GM21381 (cell line): ENCODE data around the gene ZNF514.
"Not testable (repeated sequence)": the region's sequence is repeated elsewhere in the genome, so short reads cannot be mapped to it uniquely, and the experiment has no call there.

Source experiments
- ATAC-seq: cut with Tn5 transposase; IDR thresholded peaks from one replicate; pipeline ENCODE4 v1.9.1; 2021; ENCODE audit warnings: mild to moderate bottlenecking, moderate library complexity; ENCODE audit not compliant: unreplicated experiment

Gene ZNF514

DNA sequence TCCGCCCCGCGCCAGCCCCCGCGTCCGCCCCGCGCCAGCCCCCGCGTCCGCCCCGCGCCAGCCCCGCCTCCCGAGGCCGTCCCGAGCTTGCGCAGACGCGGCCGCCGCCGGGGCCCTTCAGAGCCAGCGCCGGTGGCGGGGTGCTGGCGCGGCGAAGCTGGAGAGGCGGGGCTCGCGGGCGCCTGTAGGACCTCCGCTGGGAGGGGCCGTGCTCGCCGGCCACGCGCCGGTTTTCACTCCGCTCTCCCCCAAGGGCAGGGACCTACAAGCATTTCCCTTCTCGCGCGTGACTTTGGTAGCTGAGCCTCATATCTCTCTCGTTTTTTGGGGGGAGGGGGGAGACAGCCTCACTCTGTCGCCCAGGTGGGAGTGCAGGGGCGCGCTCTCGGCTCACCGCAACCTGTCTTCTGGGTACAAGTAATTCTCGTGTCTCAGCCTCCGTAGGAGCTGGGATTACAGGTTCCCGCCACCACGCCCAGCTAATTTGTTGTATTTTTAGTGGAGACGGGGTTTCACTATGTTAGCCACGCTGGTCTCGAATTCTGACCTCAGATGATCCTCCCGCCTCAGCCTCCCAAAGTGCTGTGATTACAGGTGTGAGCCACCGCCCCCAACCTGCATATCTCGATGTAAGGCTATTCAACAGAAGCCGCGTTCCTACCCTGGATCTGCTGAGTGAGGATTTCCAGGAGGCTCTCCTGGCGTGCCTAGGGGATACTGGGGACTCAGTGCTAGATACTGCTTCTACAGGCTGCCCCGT is at the start of gene ZNF514:
TSS of gene ZNF514 (minus strand) at position 159 of the 760 bp plus-strand sequence. CDS start 6,595 bp downstream, outside the sequence.
- peak; percentile 93 for ATAC-seq

DNA sequence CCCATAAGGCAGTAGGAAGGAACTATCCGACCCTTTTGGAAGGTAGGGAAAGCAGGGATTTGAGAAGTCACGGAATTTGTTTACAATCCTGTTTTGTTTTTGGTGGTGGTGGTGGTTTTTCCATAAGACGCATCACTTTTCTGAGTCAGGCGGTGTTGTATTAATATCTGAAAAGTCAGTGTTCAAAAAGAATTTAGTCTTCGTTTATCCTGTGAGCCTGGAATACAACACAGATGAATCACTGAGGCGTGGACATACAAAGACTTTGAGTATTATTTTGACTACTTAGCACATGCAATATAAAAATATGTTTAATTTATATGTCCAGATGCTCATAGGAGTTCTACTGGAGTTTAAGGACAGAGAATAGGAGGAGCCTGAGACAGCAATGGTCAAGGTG is 48.5 kb upstream of the ZNF514 start:
- no peak for ATAC-seq

DNA sequence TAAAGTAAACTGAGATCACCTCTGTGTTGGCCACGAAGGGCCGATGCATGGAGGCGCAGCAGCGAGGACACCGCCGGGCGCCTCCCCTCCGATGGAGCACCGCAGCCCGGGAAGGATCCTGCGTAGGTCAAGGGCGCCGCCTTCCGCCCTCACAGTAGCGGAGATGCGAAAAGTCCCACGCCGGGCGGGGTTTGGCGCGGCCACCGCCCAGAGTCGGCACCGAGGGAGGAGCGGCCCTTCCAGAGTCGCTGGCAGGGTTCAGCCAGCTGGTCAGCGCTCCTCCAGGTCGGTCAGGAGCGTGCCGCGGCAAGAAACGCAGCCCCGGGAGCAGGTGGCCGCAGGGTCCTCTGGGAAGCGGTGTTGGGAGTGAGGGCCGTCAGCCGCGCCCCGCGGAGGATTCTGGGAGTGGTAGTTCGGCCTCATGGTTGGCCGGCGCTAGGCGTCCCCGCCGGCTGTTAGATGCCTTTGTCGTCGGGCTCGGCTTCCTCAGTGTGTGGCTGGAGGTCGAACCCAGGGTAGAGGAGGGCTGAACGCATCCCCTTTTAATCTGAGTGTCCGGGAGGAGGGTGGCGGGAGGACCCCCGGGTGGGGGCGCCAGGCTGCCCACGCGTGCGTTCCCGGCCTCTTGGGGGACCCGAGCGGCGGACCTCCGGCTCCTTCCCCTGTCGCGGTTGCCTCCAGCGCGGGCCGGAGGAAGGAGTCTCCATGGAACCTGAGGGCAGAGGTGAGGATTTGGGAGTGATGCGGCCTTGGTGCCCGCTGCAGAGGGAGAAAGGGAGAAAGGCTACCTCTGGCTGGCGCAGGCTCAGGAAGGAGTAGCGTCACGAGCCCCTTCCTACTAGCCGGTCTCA is 47.7 kb upstream of the ZNF514 start, which contains the start of gene ZNF892:
TSS of gene ZNF892 (plus strand) at position 411 of the 851 bp plus-strand sequence. CDS start at position 706, 295 bp downstream.
- ATAC-seq: peak; percentile 96

DNA sequence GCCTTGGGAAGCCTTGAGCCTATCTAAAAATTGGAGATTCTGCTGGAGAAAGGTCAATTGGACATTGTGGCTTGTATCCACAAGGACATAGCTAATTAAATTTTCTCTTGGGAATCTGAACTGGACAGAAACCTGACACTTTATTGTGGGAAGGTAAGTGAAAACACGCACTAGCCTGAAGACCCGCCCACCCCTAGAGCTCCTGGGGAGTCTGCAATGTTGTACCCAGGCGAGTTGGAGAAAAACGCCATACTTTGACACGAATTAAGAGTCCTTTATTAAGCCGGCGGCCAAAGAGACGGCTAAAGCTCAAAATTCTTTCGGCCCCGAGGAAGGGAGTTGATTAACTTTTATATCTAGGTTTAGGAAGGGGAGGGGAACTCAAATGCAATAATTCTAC is 46.4 kb upstream of the ZNF514 start:
- no peak for ATAC-seq

DNA sequence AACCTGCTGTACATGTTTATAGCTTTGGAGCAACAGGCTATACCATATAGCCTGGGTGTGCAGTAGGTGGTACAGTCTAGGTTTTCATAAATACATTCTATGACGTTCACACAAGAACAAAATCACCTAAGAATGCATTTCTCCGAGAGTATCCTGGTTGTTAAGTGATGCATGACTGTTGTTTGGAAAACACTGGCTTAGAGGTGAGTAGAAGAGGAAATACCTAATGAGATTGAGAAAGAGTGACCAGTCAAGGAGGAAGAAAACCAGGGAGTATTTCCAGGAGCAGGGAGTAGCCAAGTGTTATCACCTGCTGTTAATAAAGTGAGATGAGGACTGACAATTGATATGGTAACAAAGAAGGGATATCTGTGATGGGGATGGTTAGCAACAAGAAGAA is 44.7 kb upstream of the ZNF514 start:
- ATAC-seq: no peak

DNA sequence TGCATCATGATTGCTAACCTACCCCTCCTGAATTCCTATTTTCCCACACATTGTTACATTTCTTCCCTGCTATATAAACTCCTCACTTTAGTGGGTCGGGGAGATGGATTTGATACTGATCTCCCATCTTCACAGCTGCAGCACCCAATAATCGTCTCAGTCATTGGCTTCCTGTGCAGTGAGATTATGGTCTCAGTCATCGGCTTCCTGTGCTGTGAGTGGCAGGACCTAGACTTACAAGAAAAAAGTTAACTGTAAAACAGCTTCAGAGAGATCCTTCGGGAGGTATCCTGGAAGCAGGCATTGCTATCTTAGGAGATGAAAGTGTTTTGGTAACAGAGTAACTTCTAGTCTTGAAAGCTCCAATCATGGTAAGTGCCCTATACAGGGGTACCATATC is 44.3 kb upstream of the ZNF514 start:
- ATAC-seq: no peak

DNA sequence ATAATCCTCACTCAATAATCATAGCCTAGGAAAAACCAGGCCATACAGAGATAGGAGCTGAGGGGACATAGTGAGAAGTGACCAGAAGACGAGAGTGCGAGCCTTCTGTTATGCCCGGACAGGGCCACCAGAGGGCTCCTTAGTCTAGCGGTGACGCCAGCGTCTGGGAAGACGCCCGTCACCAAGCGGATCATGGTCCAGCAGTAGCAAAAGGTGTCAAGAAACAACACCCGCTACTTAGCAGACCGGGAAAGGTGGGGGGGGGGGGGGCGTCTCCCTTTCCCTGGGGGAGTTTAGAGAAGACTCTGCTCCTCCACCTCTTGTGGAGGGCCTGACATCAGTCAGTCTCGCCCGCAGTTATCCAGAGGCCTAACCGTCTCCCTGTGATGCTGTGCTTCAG is 33.3 kb upstream of the ZNF514 start:
- ATAC-seq: not testable (repeated sequence)

DNA sequence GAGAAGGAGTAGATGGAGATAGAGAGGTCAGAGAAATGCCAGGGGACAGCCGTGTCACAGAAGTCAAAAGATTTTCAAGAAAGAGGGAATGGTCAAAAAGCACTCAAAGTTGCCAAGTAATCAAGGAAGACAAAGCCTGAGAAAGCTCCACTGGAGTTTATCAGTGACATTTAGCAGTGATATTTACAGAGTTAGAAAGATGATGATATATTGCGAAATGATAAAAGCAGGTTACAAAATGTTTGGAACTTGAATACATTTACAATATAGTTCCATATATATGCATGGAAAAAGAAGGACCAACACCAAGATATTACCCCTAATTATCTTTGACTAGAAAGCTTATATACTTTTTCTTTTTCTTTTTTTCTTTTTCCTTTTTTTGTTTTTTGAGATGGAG is 26.3 kb upstream of the ZNF514 start:
- ATAC-seq: no peak

DNA sequence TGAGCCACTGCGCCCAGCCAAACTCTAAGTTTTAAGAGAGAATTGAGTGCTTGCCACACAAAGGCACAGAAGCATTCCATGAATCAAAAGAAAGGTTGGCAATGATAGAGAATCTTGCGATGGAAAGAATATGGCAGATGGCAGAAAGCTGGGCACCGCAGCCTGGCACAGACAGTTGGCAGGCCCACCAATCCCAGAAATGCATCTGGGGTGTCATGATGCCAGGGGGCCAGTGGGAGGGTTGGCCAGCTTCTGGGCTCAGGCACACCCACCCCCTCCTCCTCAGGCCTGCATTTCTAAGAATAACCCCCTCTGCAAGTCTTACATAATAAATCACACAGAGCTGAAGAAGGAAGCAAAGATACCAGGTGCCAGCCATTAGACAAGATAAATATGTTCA is 25.5 kb upstream of the ZNF514 start:
- no peak for ATAC-seq

DNA sequence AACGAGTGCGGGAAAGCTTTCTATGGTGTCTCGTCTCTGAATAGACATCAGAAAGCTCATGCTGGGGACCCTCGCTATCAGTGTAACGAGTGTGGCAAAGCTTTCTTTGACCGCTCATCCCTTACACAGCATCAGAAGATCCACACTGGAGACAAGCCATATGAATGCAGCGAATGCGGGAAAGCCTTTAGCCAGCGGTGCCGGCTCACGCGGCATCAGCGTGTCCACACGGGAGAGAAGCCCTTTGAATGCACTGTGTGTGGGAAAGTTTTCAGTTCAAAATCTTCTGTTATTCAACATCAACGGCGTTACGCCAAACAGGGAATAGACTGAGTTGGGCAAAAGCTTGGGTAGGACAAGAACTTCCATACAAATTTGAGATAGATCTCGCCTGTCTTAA is 22.1 kb upstream of the ZNF514 start:
- no peak for ATAC-seq

DNA sequence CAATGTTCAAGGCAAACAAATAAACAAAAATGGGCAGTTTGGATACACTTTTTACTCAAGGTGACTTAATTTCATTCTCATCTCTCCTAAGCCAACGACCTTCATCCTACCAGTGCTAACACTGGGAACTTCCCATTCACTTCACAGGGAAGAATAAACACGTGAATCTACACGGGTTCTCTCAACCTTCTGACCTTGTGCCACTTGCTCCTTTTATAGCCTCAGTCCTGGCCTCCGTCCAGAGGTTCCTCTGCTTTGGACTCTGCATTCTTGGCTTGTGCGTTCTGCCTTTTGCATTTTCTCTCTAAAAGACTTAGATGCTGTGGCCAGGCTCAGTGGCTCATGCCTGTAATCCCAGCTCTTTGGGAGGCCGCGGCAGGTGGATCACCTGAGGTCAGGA is 19.8 kb upstream of the ZNF514 start:
- no peak for ATAC-seq

DNA sequence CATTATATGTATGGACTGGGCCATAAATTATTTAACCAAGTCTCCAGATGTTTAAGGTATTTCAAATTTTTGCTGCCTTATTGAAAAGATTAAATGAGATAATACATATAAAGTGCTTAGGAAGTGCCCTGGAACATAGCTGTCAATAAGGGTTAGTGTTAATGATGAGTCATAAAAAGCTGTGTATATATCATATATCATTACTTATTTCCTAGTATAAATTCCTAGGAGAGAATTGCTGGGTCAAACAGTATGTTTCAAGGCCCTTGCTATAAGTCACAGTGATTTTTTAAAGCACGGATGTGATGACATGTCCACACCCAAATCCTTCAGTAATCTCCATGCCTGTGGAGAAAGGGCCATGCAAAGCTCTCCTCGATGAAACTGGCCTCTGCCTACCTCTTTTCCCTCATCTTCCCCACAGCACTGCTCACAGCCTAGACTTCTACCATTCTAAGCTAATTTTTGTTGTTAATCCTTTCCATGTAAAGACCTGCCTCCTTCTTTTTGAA is 14.4 kb upstream of the ZNF514 start:
- ATAC-seq: no peak

DNA sequence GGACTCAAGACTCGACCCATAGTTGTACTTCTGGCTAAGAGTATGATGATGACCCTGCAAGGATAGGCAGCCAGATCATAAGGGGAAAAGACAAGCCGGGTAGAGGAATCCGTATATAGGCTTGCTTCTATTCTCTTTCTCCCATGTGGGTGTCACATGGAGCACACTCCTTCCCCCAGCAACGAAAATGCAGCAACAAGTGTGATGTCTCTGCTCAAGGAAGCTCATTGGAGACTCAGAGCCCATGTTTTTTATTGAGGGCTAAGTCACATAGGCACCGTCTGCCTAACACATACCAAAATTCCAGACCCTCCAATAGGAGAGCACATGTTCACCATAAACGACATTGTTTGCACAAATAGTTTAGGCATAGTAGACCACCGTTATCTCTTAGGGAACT is 12.3 kb upstream of the ZNF514 start:
- ATAC-seq: no peak

DNA sequence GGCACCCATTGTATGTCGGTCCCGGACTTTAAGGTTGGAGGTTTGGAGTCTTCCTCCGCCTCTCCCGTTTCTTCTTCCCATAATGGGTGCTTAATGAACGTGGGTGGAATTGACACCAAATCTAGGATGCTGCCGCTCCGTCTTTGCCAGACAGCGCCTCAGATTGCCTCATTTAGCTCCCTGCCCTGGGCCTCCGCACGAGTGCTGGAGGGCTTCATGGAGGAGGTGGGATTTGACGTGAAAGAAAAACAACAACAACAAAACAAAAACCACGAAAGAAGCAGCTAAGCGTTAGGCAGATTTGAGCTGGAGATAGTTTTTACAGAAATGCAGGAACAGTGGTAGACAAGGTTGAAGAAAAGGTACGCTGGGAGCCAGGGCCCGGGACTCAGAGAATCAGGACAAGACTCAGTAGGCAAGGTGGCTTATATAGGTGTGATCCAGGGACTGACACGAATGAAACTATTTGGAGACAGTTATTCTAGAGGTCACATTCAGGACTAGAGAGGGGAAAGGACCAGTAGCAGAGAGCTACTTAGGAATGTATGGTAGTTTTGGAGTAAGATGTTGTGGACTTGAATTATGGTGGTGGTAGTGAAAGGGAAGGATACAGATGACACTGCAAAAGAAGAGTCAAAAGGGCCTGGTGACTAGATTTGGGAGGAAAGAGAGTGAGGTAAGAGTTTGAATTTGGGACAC is 6.6 kb upstream of the ZNF514 start:
- peak; percentile 18 for ATAC-seq

DNA sequence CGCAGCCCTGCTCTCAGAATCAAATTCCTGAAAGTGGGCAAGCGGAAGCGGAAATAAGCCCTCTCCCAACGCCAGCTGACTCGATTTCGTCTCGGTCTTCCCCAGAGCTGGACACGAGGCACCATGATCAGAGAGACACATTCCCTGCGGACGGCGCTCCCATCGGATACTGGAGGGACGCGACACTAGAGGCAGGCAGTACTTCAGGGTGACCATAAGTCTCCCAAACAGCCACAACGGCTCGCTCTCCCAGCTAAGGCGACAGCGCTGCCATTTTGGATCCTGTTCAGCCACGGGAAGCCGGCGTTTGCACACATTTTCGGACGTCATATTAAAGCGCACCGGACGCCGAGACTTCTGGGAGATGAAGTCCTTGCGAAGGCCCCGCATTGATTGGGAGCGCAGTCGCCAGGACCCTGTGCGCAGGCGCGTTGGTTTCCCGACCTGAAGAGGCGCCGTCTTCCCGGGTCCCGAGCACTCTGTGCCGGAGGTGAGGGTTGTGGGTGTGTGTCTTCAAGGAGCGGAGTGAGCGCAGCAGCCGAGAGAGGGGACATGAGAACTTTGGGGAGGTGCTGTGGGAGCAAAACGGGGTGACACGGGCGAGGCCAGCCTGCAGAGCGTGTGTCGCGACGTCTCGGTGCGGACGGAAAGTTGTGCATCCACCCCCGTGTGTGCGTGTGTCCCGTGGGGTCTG is 5.9 kb upstream of the ZNF514 start, which contains the start of gene ZNF2:
TSS of gene ZNF2 (plus strand) at position 439 of the 694 bp plus-strand sequence. CDS start 10,418 bp downstream, outside the sequence.
- ATAC-seq: peak; percentile 94

DNA sequence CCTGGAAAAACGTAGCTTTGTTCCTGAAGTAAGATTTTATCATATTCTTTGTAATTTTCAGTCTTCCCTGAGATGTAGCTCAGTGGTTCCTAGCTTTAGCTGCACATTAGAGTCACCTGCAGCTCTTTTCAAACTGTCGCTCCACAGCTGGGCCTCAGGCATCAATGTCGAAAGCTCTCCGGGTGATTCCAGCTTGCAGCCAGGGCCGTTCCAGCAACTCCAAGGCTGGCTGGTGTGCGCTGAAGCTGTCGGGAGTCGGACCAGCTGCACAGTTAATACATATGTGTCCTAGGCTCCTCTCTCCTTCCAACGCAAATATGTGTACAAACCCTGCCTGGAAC is 5.4 kb upstream of the ZNF514 start:
- peak; percentile 7 for ATAC-seq

DNA sequence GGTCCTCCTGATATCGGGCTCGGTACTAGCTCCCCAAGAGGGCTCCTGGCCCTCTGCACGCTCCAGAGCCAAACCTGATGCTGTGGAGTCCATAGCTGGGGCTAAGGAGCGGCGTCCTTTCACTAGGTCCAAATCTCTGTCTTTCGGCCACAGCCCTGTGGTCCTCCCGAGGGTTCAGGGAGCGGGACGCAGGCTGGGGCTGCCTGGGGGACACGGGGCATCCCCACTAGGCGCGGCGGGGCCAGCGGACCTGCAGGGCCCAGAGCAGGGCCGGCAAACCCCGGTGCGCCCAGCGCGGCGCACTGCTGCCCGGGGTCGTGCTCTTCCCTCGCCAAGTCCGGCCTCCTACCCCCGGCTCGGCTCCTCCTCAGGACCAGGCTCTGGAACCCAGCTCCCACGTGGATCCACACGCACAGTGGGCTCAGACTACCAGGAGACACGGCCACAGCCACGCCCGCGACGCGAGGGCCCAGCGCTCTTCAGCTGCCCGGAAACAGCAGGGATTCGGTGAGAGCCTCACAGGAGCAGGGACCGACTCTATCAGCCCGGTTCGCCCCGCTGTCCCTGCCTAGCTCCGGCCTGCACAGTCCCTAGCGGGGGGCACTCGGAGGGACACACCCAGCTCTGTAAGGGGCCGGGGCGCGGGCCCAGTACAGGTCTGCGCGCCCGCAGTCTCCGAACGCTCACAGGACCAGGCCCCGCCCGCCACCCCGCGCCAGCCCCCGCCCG is 593 bp downstream of the ZNF514 start:
- ATAC-seq: peak; percentile 38

DNA sequence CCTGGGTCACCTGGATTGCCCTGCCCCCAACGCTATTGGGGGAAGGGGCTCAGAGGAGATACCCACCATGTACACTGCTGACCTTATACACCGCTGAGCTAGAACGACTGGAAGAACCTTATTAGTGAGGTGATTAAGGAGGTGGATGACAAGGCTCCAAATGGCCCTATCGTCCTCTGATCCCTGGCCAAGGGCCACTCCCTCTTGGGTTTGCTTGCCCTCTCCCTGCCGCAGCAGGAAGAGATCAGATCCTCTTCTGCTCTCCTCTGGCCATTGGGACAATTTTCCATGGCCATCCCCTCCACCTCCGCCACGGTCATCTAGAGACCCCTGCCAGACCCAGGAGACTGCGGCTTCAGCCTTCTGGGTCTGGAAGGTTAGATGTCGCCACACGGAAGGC is 1.2 kb downstream of the ZNF514 start:
- no peak for ATAC-seq

DNA sequence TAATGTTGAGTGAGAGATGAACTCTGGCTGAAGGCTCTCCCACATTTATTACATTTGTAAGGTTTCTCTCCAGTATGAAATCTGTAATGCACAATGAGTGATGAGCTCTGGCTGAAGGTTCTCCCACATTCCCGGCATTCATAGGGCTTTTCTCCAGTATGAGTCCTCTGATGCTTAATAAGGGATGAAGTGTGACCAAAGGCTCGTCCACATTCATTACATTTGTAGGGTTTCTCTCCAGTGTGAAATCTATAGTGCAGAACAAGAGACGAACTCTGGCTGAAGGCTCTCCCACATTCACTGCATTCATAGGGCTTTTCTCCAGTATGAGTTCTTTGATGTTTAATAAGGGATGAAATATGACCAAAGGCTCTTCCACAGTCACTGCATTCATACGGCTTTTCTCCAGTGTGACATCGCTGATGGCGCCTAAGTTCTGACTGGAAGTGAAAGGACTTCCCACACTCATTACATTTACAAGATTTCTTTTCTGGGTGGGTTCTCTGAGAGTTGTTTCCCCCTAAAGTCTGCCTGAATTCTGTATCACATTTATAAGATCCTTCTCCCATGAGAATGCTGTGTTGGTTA is 10.2 kb downstream of the ZNF514 start:
- ATAC-seq: no peak

DNA sequence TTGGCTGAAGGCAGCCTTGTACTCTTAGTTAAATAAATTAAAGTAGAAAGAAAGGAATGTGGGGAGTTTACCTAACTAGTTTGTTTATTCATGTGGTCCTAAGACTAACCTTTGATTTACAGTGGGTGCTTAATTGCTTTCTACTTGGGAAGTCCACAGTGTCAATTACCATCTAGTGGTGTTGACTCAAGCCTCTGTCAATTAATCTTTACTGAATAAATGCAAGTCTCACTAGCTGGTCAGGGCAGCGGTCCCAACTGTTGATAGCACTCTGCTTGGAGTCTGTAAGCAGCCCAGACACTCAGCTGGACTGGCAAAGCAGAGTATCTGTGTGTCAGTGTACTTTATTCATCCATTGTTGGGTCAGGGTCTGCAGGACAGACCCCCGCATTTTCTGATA is 15.8 kb downstream of the ZNF514 start:
- ATAC-seq: no peak
